ENCODE results near the gene SLC6A20.

DNA sequence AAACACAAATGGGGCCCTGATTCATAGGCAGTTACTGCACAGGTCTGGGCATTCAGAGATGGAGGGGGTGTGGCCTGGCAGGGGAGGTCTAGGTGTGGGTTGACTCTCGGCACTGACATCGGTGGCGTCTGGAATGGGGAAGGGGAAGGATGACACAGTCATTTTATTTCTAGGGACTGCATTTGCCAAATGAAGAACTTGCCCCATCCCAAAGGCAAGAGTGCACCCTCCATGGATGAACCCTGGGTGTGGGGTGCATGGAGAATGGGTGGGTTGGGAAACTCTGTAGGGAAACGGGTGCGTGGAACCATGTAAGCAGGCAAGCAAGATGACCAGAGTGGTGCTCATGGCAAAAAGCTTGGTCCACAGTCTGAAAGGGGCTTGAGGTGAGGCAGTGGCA, 24.5 kb downstream of the SLC6A20 start:
- TF ChIP-seq EP300 (IDR thresholded peaks at IDR 0.05) (no peak), POLR2A (IDR thresholded peaks at IDR 0.05) (no peak)
- TF ChIP-seq, protein P1, sequence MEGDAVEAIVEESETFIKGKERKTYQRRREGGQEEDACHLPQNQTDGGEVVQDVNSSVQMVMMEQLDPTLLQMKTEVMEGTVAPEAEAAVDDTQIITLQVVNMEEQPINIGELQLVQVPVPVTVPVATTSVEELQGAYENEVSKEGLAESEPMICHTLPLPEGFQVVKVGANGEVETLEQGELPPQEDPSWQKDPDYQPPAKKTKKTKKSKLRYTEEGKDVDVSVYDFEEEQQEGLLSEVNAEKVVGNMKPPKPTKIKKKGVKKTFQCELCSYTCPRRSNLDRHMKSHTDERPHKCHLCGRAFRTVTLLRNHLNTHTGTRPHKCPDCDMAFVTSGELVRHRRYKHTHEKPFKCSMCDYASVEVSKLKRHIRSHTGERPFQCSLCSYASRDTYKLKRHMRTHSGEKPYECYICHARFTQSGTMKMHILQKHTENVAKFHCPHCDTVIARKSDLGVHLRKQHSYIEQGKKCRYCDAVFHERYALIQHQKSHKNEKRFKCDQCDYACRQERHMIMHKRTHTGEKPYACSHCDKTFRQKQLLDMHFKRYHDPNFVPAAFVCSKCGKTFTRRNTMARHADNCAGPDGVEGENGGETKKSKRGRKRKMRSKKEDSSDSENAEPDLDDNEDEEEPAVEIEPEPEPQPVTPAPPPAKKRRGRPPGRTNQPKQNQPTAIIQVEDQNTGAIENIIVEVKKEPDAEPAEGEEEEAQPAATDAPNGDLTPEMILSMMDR (IDR thresholded peaks at IDR 0.05), result no peak

All from gastroesophageal sphincter (tissue), 3 donors.